GM12875 (cell line): Measurements from ENCODE around the gene CDC6.

ENCODE experiments used
- H3K4me3 ChIP-seq: one replicate; pipeline ENCODE4 v1.5.1; 2011; ENCODE audit warnings: low read depth, low read length, control low read depth
- CTCF ChIP-seq: IDR thresholded peaks from 2 replicates; pipeline ENCODE4 v1.5.1; 2011; ENCODE audit warnings: low read depth, mild to moderate bottlenecking, control low read depth, inconsistent platforms, low read length, moderate library complexity, borderline replicate concordance; ENCODE audit not compliant: insufficient read depth

Gene CDC6

DNA sequence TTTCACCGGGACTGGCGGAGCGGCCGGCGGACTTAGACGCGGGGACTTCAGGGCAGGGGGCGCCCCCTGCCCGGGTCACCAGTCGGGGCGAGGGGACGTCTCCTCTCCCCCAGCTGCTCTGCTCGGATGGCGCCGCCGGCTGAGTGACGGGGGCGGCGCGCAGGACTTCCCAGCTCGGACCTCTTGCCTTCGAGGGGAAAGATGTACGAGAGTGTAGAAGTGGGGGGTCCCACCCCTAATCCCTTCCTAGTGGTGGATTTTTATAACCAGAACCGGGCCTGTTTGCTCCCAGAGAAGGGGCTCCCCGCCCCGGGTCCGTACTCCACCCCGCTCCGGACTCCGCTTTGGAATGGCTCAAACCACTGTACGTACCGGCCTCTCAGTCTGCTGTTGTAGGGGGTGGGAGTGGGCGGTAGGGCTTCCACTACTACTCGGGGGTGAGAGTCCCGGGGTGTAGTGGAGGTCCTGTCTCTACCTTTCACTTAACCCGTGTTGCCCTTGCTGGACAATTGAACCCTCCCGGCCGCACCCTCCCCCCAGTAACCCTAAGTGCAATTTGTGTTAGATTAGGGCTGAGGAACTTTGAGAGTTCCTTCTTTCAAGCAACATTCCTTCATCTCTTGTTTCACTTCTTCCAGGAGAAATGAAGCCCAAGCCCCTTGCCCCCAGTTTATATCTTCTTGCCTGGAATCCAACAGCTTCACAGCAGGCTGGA is 55.0 kb downstream of the CDC6 start:
- TF ChIP-seq CTCF = no peak
- no peak overlapping the region for H3K4me3 ChIP-seq

- no peak overlapping the region for H3K4me3 ChIP-seq
- no peak for TF ChIP-seq CTCF
These were observed 55.8 kb downstream of the CDC6 start for GRCh38 chr17:40343219-40344119.

DNA sequence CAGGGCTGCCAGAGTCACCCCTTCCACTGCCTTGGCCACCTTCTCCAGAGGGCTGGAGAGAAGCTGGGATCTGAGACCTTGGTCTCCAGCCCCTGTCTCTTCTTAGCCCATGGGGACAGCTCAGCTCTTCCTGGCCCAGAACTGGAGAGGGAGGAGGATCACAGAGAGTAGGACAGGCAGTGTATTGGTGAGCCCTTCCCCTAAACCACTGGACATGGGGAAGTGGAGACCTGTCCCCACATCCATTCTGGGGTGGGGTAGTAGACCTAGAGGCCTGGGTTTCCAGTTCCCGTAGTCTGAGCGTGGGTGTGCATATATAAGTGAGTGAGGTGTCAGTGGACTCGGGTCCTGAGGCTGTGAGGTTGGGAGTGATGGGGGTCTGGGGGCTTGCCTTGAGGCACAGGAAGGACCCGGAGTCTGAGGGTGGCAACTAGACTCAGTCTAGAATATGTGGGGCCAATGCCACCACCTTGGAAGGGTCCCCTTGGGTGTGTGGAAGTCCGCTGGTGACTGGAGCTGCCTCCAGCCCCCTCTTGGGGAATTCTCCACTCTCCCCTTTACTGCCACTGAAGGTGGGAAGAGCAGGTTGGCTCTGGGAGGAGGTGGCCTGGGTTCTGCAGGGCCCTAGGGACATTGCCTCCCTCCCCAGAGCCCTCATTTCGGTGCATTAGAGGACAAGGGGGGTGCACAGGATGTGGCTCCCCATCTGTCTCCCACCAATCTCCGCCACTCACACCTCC is 56.9 kb downstream of the CDC6 start:
- no peak for TF ChIP-seq CTCF
- H3K4me3 ChIP-seq = no peak overlapping the region

DNA sequence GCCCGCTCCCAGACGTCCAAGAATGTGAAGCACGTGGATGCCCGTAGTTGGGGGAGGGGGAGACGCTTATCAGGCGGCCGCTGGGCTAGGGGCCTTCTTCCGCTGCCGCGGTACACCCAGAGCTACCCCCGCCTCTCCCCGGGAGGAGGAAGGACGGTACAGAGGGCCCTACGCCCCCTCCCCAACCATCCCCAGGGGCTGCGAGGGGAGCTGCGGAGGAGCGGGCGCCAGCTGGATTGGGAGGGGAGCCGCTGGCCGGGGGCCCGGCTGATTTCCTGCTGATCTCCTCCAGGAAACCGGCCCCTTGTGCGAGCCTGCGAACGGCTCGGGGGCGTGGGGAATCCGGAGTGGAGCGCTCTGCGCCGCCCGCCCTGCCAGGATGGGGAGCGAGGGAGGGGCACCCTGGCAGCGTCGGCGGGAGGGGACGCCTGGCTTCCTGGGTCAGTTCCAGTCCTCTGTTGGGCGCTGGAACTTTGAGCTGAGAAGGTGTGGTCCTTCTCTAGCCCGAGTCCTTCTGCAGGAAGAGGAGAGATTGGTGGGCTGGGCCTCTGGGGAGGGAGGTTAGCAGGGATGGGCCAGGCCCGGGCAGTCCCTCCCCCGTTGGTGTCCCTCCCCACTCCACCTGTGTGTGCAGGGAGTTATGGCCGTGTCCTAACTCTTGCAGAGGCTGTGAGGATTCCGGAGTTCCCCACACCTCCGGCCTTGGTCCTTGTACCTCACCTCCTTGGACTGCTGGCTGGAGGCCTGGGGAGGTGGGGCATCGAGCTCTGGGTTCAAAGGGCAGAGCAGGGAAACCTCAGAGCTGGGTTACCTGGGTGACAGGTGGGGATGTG is 57.7 kb downstream of the CDC6 start:
- H3K4me3 ChIP-seq = peak overlapping the region; percentile 19
- no peak for TF ChIP-seq CTCF

DNA sequence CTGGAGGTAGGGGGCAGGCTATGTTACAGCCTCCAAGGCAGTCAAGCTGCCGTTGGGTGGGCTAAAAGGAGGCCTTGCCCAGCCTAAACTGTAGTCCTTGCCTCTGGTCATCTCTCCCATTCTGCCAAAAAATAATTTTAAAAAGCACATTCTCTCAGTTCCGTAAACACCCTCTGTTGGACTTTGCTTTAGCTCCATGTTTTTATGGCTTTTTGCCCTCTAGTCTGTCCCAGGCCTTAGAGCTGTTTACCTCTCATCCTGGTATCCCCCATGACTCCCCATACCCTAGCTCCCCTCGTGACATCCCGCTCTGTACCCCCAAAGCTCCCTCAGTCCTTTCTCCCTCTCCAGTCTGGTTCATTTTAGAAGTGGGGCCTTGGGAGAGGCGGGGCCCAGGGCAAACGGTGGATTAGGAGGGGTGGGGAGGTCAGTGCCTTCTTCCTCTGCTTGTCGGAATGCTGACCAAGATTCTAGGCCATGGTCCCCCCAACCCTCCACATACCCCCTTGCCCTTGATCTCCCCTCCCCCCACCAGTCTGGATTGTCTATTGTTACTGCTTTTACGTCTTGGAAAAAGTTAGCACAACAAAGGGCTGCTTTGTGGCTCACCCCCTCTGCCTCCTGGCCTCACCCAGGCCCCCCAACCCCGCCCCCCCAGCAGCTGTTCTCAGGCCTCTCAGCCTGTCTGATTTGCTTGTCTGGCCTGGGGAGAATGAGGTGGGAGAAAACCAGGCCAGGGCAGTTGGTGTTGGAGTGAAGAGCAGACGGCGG is 58.5 kb downstream of the CDC6 start:
- no peak for TF ChIP-seq CTCF
- H3K4me3 ChIP-seq = no peak overlapping the region

DNA sequence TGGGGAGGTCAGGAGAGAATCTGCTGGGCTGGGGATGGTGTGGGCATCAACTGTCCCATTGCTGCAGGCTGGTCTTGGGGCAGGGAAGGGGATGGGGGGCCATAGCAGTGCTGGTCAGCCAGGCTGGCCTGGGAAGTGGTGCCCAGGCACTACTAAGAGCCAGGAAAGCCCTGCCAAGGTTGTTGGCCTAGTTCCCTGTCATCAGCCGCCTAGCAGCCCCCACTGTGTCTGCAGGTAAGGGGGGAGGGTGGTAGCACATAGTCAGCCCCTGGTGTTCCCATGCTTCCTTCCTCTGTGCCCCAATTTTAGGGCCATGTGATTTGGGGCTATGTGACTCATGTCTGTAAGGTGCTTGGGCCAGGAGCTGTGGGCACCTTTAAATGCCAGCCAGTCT is 59.1 kb downstream of the CDC6 start:
- H3K4me3 ChIP-seq = no peak overlapping the region
- TF ChIP-seq CTCF = no peak
